ENCODE measurements around the gene IPCEF1. TPM values are rescaled to one million over a fixed set of nuclear protein-coding genes. Genes with fewer than 3 reads are reported as not detected.

The IPCEF1 gene
- total RNA-seq, 1 experiment from 2014 or later = 0.48 TPM

DNA sequence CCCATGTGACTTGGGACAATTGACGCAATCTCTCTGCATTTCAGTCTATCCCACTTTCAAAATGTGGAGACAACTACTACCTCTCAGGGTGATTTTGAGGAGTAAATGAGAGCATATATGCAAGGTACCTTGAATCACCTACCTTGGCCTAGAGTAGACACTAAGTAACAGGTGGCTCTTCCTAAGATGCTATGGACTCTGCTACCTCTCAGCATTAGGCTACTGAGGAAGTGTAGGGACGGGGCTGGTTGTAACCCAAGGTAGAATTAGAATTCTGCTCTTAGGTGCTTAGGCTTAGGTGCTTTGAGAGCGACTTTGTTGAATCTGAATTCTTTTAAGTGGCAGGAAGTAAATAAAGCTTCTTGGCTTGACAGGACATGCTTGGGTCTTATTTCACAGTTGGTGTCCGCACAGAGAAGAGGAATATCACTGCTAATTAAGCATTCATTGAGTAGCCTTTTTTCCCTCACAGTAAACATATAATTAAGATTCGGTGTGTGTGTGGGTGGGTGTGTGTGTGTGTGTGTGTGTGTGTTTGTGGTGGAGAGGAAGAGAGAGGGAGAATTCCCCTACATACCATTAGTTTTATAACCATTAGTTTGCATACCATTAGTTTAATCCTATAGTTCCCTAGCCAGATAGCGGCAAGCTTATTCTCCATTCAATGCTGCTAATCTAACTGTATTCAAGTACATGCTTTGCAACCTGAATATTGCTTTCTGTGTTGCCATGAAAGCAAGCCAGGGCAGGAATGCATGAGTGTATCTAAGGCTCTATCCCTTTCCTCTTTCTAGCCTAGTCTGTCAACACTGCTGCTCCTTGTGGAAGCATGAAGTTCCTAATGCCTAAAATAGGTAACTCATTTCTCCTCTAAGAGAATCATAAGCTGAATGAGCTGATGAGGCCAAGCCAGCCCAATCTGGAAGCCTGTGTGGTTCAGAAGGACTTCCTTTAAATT lies 112.5 kb downstream of the IPCEF1 start:
- H2BK120ac ChIP-seq (ENCODE audit: low read depth, low read length, poor library complexity, severe bottlenecking) = no peak overlapping the region
- H3T11ph ChIP-seq (ENCODE audit: low read length) = no peak overlapping the region
- no peak overlapping the region for H2BK15ac ChIP-seq (ENCODE audit: low read depth, low read length)
- Mint-ChIP-seq H3K27ac (peak overlapping the region in 1 of 3 experiments; percentile 12; a peak in 1 of 7 replicates), H3K4me3 (no peak overlapping the region), H3K4me1 (peaks cover 57 to 62% of the 10 kb centered on the region in 2 experiments), H3K9me3 (no peaks in the 10 kb centered on the region; a peak in 1 of 5 replicates), H3K36me3 (ENCODE audit: insufficient read depth in 1 of 3, low read depth in 3 of 3) (no peaks in the 10 kb centered on the region; a peak in 1 of 7 replicates), H3K27me3 (ENCODE audit: low read depth) (no peaks in the 10 kb centered on the region)
- H3K18ac ChIP-seq (ENCODE audit: insufficient read length, low read depth, low read length) = no peak overlapping the region
- H4K20me1 ChIP-seq (ENCODE audit: control insufficient read depth, insufficient read depth, insufficient read length) = no peaks in the 10 kb centered on the region
- TF ChIP-seq, protein P1, sequence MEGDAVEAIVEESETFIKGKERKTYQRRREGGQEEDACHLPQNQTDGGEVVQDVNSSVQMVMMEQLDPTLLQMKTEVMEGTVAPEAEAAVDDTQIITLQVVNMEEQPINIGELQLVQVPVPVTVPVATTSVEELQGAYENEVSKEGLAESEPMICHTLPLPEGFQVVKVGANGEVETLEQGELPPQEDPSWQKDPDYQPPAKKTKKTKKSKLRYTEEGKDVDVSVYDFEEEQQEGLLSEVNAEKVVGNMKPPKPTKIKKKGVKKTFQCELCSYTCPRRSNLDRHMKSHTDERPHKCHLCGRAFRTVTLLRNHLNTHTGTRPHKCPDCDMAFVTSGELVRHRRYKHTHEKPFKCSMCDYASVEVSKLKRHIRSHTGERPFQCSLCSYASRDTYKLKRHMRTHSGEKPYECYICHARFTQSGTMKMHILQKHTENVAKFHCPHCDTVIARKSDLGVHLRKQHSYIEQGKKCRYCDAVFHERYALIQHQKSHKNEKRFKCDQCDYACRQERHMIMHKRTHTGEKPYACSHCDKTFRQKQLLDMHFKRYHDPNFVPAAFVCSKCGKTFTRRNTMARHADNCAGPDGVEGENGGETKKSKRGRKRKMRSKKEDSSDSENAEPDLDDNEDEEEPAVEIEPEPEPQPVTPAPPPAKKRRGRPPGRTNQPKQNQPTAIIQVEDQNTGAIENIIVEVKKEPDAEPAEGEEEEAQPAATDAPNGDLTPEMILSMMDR (conservative IDR thresholded peaks at IDR 0.05) = no peak
- no peak overlapping the region for H3K23ac ChIP-seq (ENCODE audit: insufficient read length, low read depth, low read length)
- H3K4me1 ChIP-seq (ENCODE audit: insufficient read depth, low read length) = peaks cover 14% of the 10 kb centered on the region; the same call in 1 of the 2 replicates
- no peak overlapping the region for H2BK5ac ChIP-seq (ENCODE audit: insufficient read length, low read length)
- no peak overlapping the region for H2BK12ac ChIP-seq (ENCODE audit: insufficient read length, low read depth, low read length)
- no peaks in the 10 kb centered on the region for H3K27me3 ChIP-seq (ENCODE audit: insufficient read depth, low read length)
- no peak overlapping the region for H3K4ac ChIP-seq (ENCODE audit: low read depth, low read length)
- no peak overlapping the region for H2AFZ ChIP-seq (ENCODE audit: low read length)
- H3K23me2 ChIP-seq (ENCODE audit: insufficient read length, low read depth, low read length, poor library complexity, severe bottlenecking) = no peaks in the 10 kb centered on the region
- no peaks in the 10 kb centered on the region for H3K9me3 ChIP-seq (ENCODE audit: control insufficient read depth, low read depth, low read length)
- no peak overlapping the region for H3K4me2 ChIP-seq (ENCODE audit: insufficient read depth, insufficient read length, low read length)
- H3K79me1 ChIP-seq (ENCODE audit: insufficient read depth, low read depth, low read length, poor library complexity, severe bottlenecking) = no peaks in the 10 kb centered on the region
- WGBS (ENCODE audit: extremely low coverage, insufficient read length, low lambda C conversion rate) = no CpG with 5 or more reads among the region's 6 CpGs
- no peak overlapping the region for H2BK20ac ChIP-seq (ENCODE audit: low read depth, low read length, poor library complexity, severe bottlenecking)
- no peak overlapping the region for H2AK5ac ChIP-seq (ENCODE audit: insufficient read length, low read length)
- no peak overlapping the region for H4K5ac ChIP-seq (ENCODE audit: insufficient read length, low read depth, low read length)
- H4K91ac ChIP-seq (ENCODE audit: insufficient read length, low read depth, low read length) = no peak overlapping the region
- no peak overlapping the region for H3K27ac ChIP-seq (ENCODE audit: insufficient read length, low read depth, low read length)
- no peak for DNase-seq
- H3K79me2 ChIP-seq (ENCODE audit: insufficient read depth, low read length) = no peaks in the 10 kb centered on the region
- no peak overlapping the region for H3K56ac ChIP-seq (ENCODE audit: insufficient read length, low read depth, low read length)
- no peak overlapping the region for H4K8ac ChIP-seq (replicated peaks; ENCODE audit: insufficient read length, low read depth, low read length)
- no peak overlapping the region for H3K14ac ChIP-seq (ENCODE audit: insufficient read depth, low read length)
- no peak overlapping the region for H3K9ac ChIP-seq (ENCODE audit: extremely low read depth, insufficient read length, low read length)

Data from H9 (cell line).